Hepatocyte (in vitro differentiated cells): ENCODE data around the gene TOP2B.

Experiments
- CTCF ChIP-seq: fragments of 200-600 bp; sonication (generic); IDR thresholded peaks from 2 replicates; pipeline ENCODE4 v1.5.1; 2016; ENCODE audit warnings: antibody characterized with exemption, mild to moderate bottlenecking; ENCODE audit not compliant: poor library complexity
- EZH2 ChIP-seq: fragments of 200-600 bp; sonication (generic); IDR thresholded peaks from 2 replicates; pipeline ENCODE4 v1.6.1; 2016; ENCODE audit warnings: antibody characterized with exemption, mild to moderate bottlenecking, borderline replicate concordance

- no peak for TF ChIP-seq CTCF
- TF ChIP-seq EZH2: no peak
These were observed 108.8 kb downstream of the TOP2B start for GRCh38 chr3:25555695-25556437.
